GM19099 (cell line): ENCODE measurements around the gene GNPNAT1.

Source experiments
- POLR2A ChIP-seq: IDR thresholded peaks from 3 replicates; pipeline ENCODE4 v1.6.1; 2011; ENCODE audit warnings: low read depth; ENCODE audit not compliant: insufficient read length; ENCODE audit errors: extremely low read depth

GNPNAT1 gene

DNA sequence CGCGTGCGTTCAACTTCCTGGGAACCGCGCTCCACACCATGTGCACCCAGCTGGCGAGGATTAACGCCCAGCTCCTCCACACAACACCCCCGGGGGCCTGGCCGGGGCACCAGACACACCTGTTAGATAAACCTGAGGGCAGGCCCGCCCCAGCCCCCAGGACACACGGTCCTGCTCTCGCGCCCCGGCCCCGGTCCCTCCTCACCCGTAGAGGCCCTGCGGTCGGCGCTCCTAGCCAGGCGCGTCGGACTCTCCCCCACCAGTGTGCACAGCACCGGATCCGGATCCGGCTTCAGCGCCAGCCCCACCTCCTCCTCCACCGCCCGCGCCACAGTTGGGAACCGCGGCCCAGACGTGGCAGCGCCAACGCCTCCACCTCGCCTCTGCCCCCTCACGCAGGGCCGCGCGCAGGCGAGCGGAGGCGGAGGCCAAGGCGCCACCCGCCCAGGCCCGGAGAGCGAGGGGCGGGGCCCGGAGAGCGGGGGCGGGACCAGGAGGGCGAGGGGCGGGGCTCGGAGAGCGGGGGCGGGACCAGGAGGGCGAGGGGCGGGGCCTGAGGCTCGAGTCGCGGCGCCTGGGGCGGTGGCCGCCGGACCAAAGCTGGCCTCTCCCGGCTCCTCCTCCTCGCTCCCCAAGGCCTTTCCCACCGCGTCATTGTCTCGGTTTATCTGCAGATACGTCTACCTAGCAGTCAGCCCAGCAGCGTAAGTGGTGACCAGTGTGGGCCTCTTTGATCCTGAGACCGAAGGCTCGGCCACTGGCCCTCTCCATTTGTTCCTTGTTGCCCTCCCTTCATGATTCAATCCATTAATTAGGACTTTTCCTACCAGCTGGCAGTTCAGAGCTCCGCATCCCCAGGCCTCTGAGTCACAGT, at the start of gene GNPNAT1:
Gene GNPNAT1 (minus strand): TSS at position 385 of the 874 bp plus-strand sequence. CDS start 6,957 bp downstream, outside the sequence.
- TF ChIP-seq POLR2A = peak; percentile 80

DNA sequence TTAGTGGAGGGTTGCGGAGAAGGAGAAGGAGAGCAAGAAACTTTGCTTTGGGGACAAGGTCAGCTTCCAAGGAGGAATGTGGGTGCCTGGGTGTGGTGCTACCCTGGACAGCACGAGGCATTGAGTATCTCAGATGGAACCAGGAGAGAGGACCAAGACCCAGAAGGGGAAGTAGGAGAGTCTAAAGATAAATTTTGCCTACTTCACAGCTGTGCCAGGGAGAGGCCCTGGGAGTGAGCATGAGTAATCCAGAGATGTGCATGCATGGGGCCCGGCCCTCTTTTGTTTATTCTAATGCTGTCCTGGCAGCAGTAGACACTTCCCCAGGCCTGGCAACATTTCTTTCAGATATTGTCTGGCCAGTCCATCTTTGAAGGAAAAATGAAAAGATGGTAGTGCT, 49.5 kb upstream of the GNPNAT1 start:
- TF ChIP-seq POLR2A = no peak

DNA sequence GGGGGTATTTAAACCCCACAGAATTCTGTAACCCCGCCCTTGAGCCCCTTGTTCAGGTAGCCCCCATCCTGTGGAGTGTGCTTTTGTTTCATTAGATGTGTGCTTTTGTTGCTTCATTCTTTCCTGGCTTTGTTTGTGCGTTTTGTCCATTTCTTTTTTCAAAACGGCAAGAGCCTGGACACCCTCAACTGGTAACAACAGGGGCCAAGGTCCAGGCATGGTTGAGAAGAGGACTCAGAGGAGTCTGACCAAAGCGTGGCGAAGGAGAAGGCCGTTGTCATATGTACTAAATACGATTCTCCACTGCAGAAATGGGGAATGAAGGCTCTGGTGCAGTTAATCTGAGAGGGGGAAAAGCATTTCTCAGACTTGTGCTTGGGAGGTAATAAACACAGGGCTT, 46.0 kb upstream of the GNPNAT1 start:
- TF ChIP-seq POLR2A = no peak

DNA sequence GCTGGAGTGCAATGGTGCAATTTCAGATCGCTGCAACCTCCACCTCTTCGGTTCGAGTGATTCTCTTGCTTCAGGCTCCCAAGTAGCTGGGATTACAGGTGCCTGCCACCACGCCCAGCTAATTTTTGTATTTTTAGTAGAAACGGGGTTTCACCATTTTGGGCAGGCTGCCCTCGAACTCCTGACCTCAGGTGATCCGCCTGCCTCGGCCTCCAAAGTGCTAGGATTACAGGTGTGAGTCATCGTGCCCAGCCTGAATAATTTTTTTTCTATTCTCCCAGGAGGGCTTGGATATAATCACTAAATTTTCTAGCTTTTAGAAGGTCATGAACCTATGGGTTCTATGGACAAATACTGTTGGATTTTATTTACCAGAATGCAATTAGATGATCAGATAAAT, 44.7 kb upstream of the GNPNAT1 start:
- TF ChIP-seq POLR2A = no peak

DNA sequence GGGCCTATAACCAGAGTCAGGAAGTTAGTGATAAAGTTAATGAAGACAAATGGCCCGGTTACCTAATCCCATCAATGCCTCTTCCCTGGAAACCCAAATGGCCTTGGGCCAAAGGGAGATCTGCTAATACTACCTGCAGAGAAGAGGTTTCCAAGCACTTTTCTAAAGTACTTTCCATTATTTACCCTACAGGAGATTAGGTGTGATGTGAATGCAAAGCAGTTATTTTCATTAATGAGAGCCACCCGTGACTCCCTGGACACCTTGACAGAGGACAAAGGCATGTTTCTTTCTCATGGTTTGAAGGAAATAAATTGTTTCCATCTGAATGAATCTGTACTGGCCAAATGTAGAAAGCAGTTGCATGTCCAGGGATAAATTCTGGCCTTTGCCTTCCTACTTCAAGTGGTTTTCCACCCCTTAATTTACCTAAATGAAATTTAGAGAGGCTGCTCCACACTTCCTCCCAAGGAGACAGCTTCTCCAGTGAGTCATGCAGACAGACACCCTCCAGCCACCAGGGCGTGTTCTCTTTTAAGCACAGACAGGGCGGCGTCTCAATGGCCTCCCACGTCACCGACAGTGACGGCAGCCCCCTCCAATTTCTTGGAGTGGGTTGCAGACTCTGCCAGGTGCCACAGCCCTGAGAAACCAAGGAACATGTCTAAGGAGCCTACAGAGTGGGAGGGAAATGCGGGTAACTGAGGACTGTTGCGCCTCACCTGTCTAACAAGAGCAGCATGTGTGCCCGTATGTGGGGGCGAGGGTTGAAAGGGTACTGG, 43.9 kb upstream of the GNPNAT1 start:
- no peak for TF ChIP-seq POLR2A

DNA sequence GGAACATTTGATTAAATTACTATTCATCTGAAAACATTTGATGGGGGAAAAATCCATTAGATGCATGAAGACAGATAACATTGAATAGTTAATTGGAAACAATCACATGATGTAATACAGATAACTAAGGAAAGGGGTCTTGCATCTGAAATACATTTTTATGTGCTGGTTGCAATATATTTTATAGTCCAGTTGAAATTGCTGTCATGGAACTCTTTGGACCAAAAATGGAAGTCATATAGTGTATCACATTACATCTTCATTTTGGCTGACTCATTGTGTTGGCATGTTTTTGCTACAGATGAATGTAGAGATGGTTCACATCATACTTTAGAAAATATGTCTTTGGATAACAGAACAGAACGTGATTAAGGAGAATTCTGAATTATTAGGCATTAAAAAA, 43.0 kb upstream of the GNPNAT1 start:
- no peak for TF ChIP-seq POLR2A

DNA sequence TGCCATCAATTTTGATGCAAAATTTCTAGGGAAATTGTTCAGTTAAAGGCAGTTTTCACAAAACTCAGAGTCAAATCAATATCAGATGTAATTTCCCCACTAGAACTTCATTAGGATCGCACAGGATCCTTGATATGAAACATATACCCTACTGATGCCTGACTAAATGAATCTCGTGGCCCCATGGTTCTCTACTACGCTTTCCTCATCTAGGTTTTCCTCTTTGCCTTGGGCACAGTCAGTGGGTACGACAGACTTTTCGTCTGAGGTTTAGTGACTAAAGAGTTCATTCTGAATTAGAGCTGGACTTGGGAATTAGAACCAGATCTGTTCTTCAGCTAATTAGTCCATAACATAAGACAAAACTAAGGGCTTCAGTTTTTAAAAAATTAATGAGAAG, 42.5 kb upstream of the GNPNAT1 start:
- no peak for TF ChIP-seq POLR2A

DNA sequence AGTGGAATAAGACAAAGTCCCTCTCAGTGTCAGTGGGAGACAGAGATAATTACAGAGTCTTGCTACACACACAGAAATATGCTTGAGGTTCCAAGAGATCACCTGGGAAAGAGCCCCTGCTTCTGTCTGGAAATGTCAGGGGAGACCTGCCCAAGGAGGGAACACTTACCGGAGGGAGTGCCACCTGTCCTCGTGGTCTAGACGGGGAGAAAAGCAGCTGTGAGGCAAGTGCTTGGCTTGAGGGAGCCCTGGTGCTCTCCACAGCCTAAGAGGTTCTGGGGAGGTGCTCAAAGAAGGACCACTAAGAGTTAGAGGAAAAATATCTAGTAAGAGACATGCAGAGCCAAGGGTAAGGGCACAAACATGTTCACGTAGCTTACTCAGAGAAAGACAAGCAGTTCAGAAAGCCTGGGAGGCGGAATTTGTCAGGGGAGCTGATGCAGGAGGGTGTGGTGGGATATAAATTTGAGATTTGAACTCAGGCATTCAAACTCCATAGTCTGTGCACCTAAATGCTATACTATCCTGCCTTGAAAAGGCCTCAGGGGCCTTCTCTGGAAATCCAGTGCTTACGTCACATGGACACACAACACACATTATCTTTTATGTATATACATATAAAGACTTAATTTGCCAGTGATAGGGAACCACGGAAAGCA, 38.2 kb upstream of the GNPNAT1 start:
- no peak for TF ChIP-seq POLR2A

DNA sequence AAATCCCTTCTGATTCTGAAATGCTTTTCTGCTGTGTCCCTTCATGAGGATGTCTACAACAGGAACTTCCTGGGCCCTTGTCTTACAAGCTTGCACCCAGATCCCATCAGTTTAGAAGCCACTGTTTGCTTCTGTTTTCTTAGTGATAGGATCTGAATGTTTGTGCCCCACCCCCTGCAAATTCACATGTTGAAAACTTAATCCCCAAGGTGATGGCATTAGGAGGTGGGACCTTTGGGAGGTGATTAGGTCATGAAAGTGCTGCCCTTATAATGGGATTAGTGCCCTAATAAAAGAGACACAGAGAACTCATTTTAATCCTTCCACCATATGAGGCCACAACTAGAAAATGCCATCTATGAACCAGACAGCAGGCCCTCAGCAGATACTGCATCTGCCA, 36.0 kb upstream of the GNPNAT1 start:
- TF ChIP-seq POLR2A = no peak

DNA sequence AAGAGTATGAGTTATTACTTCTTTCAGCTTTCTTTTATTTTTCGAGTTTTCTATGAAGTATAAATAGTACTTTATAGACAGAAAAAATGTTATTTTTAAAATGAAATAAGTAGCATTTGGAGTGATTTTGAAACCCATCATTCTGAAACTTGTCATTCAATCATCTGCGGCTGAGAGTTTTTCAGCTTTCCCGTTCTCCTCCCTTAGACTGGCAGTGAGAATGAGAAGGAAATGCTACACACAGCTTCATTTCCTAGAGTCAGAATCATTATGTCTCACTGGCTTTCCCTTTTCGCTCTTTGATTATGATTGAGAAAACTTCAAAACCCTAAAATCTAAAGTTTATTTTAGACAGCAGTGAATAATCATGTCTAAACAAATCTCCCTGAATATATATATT, 33.7 kb upstream of the GNPNAT1 start:
- no peak for TF ChIP-seq POLR2A

DNA sequence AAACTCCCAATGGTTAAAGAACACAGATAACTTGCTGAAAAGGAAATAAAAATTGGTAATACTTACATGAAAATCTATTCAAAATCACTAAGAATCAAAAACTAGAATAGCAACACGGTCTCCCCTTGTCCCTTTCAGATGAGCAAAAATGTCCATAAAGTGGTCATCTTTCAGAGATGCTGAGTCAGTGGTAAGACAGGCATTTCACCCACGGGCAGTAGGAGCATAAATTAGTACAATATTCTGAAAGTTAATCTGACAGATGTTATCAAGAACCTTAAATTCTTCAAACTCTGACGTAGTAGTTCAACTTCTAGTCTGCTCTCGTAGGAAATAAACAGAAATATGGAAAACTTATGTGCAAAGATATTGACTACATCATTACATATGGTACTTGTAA, 33.1 kb upstream of the GNPNAT1 start:
- no peak for TF ChIP-seq POLR2A

DNA sequence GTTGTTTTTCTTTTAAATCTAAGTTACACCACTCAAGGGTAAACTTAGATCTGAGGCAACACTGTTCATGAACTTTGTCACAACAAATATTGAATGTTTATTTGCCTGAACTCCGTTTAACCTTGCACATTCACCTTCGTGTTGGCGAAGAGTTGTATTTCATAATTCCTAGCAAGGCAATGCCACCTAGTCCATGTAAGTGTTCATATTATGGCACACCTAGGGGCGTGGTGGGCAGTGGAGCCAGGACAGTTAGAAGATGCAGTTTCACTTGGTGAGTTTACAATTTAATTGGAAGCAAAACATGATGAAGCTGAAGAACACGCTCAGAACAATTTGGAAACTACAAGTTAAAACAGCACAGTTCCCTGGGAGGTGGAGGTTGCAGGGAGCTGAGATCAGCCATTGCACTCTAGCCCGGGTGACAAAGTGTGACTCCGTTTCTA, 30.4 kb upstream of the GNPNAT1 start:
- TF ChIP-seq POLR2A = no peak

DNA sequence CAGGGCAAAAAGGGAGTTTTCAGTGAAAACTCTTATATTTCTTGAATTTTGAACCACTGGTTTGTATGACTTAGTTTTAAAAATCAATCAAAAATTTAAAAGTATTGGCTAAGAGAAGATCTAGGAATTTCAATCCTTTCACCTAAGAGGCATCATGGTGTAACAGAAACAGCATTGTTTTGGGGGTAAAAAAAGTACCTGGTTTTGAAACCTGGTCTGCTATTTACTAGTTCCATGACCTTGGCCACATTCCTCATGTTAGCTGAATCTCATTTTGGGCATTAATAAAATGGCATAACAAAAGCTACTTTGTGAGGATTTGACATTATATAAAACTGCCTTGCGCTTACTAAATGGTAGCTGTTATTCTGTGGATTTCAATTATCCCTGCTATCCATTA, 16.7 kb upstream of the GNPNAT1 start:
- no peak for TF ChIP-seq POLR2A

DNA sequence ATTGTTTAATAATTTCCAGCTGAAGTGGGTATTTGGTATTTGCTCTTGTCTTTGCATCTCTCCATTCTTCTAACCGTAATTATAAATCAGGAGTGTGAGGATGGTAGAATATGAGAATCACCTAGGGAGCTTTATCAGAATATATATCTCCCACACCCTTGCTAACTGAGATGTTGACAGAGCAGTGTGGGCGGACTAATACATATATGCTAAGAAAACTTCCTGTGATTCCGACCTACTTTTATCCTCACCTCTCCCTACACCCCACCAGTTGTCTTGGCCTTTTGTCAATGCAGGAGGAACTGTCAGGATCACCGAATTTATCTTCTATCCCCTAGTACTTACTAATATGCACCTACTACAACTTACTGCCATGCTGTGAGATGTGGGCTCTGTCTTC, 14.7 kb upstream of the GNPNAT1 start:
- TF ChIP-seq POLR2A = no peak

DNA sequence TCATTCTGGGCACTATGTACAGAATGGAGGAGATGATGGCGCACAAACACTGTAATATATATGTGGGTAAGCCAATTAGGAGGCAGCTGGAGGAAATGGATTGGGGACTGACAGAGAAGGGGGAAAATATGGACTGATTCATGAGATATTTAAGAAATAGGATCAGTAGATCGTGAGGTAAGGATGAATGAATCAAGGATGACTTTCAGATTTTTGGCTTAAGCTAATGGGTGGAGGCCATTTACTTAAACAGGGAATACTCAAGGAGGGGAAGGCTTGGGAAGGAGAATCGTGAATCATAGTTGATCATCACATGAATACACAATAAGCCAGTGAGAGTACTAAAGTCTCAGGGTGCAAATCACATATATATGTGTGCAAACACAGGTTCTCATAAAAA, 11.2 kb upstream of the GNPNAT1 start:
- no peak for TF ChIP-seq POLR2A
